SH-SY5Y (cell line): ENCODE data around the gene ENOX1.

Experiments used
- GATA2 ChIP-seq: IDR thresholded peaks from 2 replicates; pipeline ENCODE4 v1.6.1; 2011; ENCODE audit warnings: mild to moderate bottlenecking, low read depth, low read length
- GATA3 ChIP-seq: IDR thresholded peaks from 2 replicates; pipeline ENCODE4 v1.6.1; 2011; ENCODE audit warnings: low read depth, mild to moderate bottlenecking, low read length, moderate library complexity

- TF ChIP-seq GATA2 (no peak), GATA3 (no peak)
Observed at GRCh38 chr13:43545317-43545874, 241.4 kb downstream of the ENOX1 start.
